Vagina (tissue), 2 donors: ENCODE measurements around the gene CTBP2. TPM values are rescaled to one million over a fixed set of nuclear protein-coding genes. Genes with fewer than 3 reads are reported as not detected.

ENCODE experiments used
- DNase-seq, 2 donors: peaks; one replicate each; pipeline ENCODE4 v3.0.0-alpha.2; 2017; ENCODE audit errors: extremely low spot score in 2 of 2
- H3K27ac ChIP-seq: fragments of 200-600 bp; sonication (generic); one replicate; pipeline ENCODE4 v1.5.1; 2019
- H3K27me3 ChIP-seq: fragments of 200-600 bp; sonication (generic); one replicate; pipeline ENCODE4 v1.5.1; 2019
- H3K36me3 ChIP-seq, 2 donors: fragments of 200-600 bp; sonication (generic); one replicate each; pipeline ENCODE4 v1.5.1; 2017 to 2019
- H3K4me1 ChIP-seq: fragments of 200-600 bp; sonication (generic); one replicate; pipeline ENCODE4 v1.5.1; 2019
- H3K4me3 ChIP-seq, 2 donors: fragments of 200-600 bp; sonication (generic); 1 replicate in 1 of 2; 2 replicates in 1 of 2; pipeline ENCODE4 v1.5.1; 2016 to 2019
- H3K9me3 ChIP-seq: fragments of 200-600 bp; sonication (generic); one replicate; pipeline ENCODE4 v1.5.1; 2019
- POLR2A ChIP-seq, 2 donors: fragments of 450-650 bp; IDR thresholded peaks; one replicate each; pipeline ENCODE4 v1.6.1; 2017; ENCODE audit warnings: antibody characterized with exemption in 2 of 2, mild to moderate bottlenecking in 2 of 2, moderate library complexity in 2 of 2
- POLR2AphosphoS5 ChIP-seq, 2 donors: sonication (generic); formaldehyde crosslinking; IDR thresholded peaks; one replicate each; pipeline ENCODE4 v1.9.0; 2017; ENCODE audit warnings: antibody characterized with exemption in 2 of 2, mild to moderate bottlenecking in 2 of 2, low read depth in 1 of 2; ENCODE audit not compliant: insufficient read depth in 1 of 2
- intact Hi-C: fragments of 100-400 bp; cut with DNase I; formaldehyde crosslinking; loops from one replicate; pipeline ENCODE4 v1.15.1; 2023
- total RNA-seq: library from RNA; depleted of rRNA; stranded (reverse); fragments of >200 nt; gene quantifications from one replicate; pipeline ENCODE4 v1.2.3, GENCODE V29; 2016
- TF ChIP-seq, protein P1 (sequence below), 3 experiments: fragments of 450-650 bp in 2 of 3; fragments of 200-600 bp in 1 of 3; sonication (generic) in 1 of 3; IDR thresholded peaks; one replicate each; pipeline ENCODE4 v1.5.1; 2017 to 2019; ENCODE audit warnings: antibody characterized with exemption in 3 of 3, mild to moderate bottlenecking in 2 of 3, moderate library complexity in 2 of 3

Gene CTBP2
- total RNA-seq, 1 donor from 2014 or later, result 74.4 TPM

GRCh38 chr10:125091891-125092290 is 68.5 kb downstream of the CTBP2 start:
- TF ChIP-seq, protein P1, sequence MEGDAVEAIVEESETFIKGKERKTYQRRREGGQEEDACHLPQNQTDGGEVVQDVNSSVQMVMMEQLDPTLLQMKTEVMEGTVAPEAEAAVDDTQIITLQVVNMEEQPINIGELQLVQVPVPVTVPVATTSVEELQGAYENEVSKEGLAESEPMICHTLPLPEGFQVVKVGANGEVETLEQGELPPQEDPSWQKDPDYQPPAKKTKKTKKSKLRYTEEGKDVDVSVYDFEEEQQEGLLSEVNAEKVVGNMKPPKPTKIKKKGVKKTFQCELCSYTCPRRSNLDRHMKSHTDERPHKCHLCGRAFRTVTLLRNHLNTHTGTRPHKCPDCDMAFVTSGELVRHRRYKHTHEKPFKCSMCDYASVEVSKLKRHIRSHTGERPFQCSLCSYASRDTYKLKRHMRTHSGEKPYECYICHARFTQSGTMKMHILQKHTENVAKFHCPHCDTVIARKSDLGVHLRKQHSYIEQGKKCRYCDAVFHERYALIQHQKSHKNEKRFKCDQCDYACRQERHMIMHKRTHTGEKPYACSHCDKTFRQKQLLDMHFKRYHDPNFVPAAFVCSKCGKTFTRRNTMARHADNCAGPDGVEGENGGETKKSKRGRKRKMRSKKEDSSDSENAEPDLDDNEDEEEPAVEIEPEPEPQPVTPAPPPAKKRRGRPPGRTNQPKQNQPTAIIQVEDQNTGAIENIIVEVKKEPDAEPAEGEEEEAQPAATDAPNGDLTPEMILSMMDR (IDR thresholded peaks at IDR 0.05), result no peak
- TF ChIP-seq POLR2A (IDR thresholded peaks at IDR 0.05), result no peak
- no peak for TF ChIP-seq POLR2AphosphoS5 (IDR thresholded peaks at IDR 0.05; ENCODE audit: insufficient read depth in 1 of 2, low read depth in 1 of 2)
- Histone ChIP-seq H3K27me3 (no peaks in the 10 kb centered on the region), H3K4me1 (peaks cover 70% of the 10 kb centered on the region), H3K36me3 (no peaks in the 10 kb centered on the region), H3K4me3 (no peak overlapping the region), H3K27ac (peak overlapping the region; percentile 68), H3K9me3 (no peaks in the 10 kb centered on the region)
- intact Hi-C loops, result no loop called here
- no peak for DNase-seq

DNA sequence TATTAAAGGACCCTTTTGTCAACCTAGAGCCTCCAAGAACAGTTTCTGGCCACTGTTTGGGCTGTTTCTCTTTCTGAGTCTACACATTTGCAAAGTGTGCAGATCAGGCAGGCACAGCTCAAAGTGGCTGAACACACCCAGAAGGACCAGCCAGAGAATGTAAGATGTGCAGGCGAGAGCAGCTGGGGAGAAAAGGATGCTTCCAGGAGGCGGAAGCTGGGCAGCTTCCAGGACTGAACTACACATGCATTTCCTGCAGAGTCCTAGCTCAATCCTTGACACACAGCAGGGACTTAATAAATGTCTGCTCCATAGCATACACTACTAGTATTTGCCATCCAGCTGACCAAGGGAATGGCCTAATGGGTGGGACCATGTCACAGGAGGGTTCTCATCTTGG is 70.9 kb downstream of the CTBP2 start:
- Histone ChIP-seq H3K4me3 (no peak overlapping the region), H3K36me3 (no peaks in the 10 kb centered on the region), H3K27me3 (no peaks in the 10 kb centered on the region), H3K27ac (no peak overlapping the region), H3K4me1 (peaks cover 65% of the 10 kb centered on the region), H3K9me3 (no peaks in the 10 kb centered on the region)
- TF ChIP-seq, protein P1 (IDR thresholded peaks at IDR 0.05), result no peak
- TF ChIP-seq POLR2A (IDR thresholded peaks at IDR 0.05) (no peak), POLR2AphosphoS5 (IDR thresholded peaks at IDR 0.05; ENCODE audit: insufficient read depth in 1 of 2, low read depth in 1 of 2) (no peak)
- intact Hi-C loops, result no loop called here
- no peak for DNase-seq

GRCh38 chr10:125087897-125088215 is 72.5 kb downstream of the CTBP2 start:
- H3K4me1 ChIP-seq, result peaks cover 65% of the 10 kb centered on the region
- no peak for DNase-seq
- no peaks in the 10 kb centered on the region for H3K9me3 ChIP-seq
- TF ChIP-seq POLR2AphosphoS5 (IDR thresholded peaks at IDR 0.05; ENCODE audit: insufficient read depth in 1 of 2, low read depth in 1 of 2) (no peak), POLR2A (IDR thresholded peaks at IDR 0.05) (no peak)
- TF ChIP-seq, protein P1 (IDR thresholded peaks at IDR 0.05), result no peak
- no peaks in the 10 kb centered on the region for H3K27me3 ChIP-seq
- H3K27ac ChIP-seq, result no peak overlapping the region
- intact Hi-C loops, result no loop called here
- H3K4me3 ChIP-seq, result no peak overlapping the region
- H3K36me3 ChIP-seq, result no peaks in the 10 kb centered on the region

DNA sequence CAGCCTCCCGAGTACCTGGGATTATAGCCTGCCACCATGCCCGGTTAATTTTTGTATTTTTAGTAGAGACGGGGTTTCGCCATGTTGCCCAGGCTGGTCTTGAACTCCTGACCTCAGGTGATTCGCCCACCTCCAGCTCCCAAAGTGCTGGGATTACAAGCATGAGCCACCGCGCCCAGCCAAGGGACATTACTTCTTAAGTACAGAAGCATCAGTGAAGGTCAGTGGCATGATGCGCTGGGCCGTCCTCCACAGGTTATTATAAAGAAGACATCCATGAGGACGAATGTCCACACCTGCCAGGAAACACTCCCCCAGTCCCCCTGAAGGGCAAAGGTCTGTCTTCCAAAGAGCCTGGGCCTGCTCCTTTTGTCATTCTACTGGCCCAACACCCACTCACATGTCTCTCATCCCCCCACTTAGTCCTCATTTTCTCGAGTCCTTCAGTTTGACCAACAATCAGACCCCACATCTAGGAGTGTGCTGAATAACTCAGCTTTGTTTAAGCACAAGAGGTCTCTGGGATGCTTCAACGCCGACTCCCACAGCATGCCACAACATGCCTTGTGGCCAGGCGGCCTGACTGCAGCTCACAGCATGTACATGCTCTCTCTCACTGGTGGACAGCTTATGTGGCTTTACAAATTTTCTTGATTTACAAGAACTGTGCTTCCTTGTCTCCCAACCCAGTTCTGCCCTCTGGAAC is 73.0 kb downstream of the CTBP2 start:
- intact Hi-C loops, result no loop called here
- no peak overlapping the region for H3K4me3 ChIP-seq
- no peak overlapping the region for H3K27ac ChIP-seq
- no peaks in the 10 kb centered on the region for H3K36me3 ChIP-seq
- TF ChIP-seq, protein P1 (IDR thresholded peaks at IDR 0.05), result no peak
- no peak for TF ChIP-seq POLR2AphosphoS5 (IDR thresholded peaks at IDR 0.05; ENCODE audit: insufficient read depth in 1 of 2, low read depth in 1 of 2)
- no peaks in the 10 kb centered on the region for H3K27me3 ChIP-seq
- peaks cover 63% of the 10 kb centered on the region for H3K4me1 ChIP-seq
- no peaks in the 10 kb centered on the region for H3K9me3 ChIP-seq
- no peak for DNase-seq

- Histone ChIP-seq H3K27me3 (no peaks in the 10 kb centered on the region), H3K9me3 (no peaks in the 10 kb centered on the region), H3K4me1 (peaks cover 56% of the 10 kb centered on the region), H3K4me3 (no peak overlapping the region), H3K36me3 (no peaks in the 10 kb centered on the region), H3K27ac (no peak overlapping the region)
- TF ChIP-seq, protein P1 (IDR thresholded peaks at IDR 0.05), result no peak
- no peak for TF ChIP-seq POLR2AphosphoS5 (IDR thresholded peaks at IDR 0.05; ENCODE audit: insufficient read depth in 1 of 2, low read depth in 1 of 2)
- no peak for TF ChIP-seq POLR2A (IDR thresholded peaks at IDR 0.05)
- intact Hi-C loops, result no loop called here
- DNase-seq, result no peak
Observed at GRCh38 chr10:125086691-125087090, 73.7 kb downstream of the CTBP2 start.
